SK-N-SH treated with all-trans-retinoic acid at 6 μM for 48 hours (cell line): ENCODE measurements around the gene SNRNP25.

Experiments used
- ATAC-seq: fragments of 200-7000 bp; cut with Tn5 transposase; 3 replicates; pipeline ENCODE4 v1.9.1; 2020; ENCODE audit warnings: mild to moderate bottlenecking, moderate library complexity
- ARNTL ChIP-seq: fragments of 450-650 bp; formaldehyde crosslinking; IDR thresholded peaks from 2 replicates; pipeline ENCODE4 v1.5.0; 2020; ENCODE audit warnings: low read depth, mild to moderate bottlenecking, moderate library complexity, borderline replicate concordance
- BACH2 ChIP-seq: fragments of 250-450 bp; sonication (Bioruptor Pico); IDR thresholded peaks from 2 replicates; pipeline ENCODE4 v1.9.0; 2021; ENCODE audit warnings: mild to moderate bottlenecking, borderline replicate concordance
- CSDC2 ChIP-seq: fragments of 250-450 bp; sonication (Bioruptor Pico); IDR thresholded peaks from 2 replicates; pipeline ENCODE4 v1.5.0; 2020; ENCODE audit warnings: mild to moderate bottlenecking, moderate library complexity
- GLIS3 ChIP-seq: fragments of 250-450 bp; sonication (Bioruptor Pico); IDR thresholded peaks from 2 replicates; pipeline ENCODE4 v1.5.0; 2020; ENCODE audit warnings: mild to moderate bottlenecking, moderate library complexity
- ISL1 ChIP-seq: fragments of 250-450 bp; sonication (Bioruptor Pico); IDR thresholded peaks from 2 replicates; pipeline ENCODE4 v2.1.2; 2022; ENCODE audit warnings: mild to moderate bottlenecking, moderate library complexity
- OSR1 ChIP-seq: fragments of 250-450 bp; sonication (Bioruptor Pico); IDR thresholded peaks from 2 replicates; pipeline ENCODE4 v1.8.0; 2022; ENCODE audit warnings: moderate library complexity, mild to moderate bottlenecking, inconsistent platforms
- PPARA ChIP-seq: fragments of 250-450 bp; sonication (Bioruptor Pico); IDR thresholded peaks from 2 replicates; pipeline ENCODE4 v1.5.0; 2020; ENCODE audit warnings: mild to moderate bottlenecking, borderline replicate concordance
- SNAI2 ChIP-seq: fragments of 250-450 bp; sonication (Bioruptor Pico); IDR thresholded peaks from 2 replicates; pipeline ENCODE4 v1.5.0; 2020; ENCODE audit warnings: mild to moderate bottlenecking, moderate library complexity
- TOX ChIP-seq: fragments of 250-450 bp; sonication (Bioruptor Pico); IDR thresholded peaks from 2 replicates; pipeline ENCODE4 v1.8.0; 2021; ENCODE audit warnings: mild to moderate bottlenecking, moderate library complexity, borderline replicate concordance
- ZC3H10 ChIP-seq: fragments of 250-450 bp; sonication (Bioruptor Pico); IDR thresholded peaks from 2 replicates; pipeline ENCODE4 v1.5.1; 2021; ENCODE audit warnings: mild to moderate bottlenecking, moderate library complexity
- ZFP3 ChIP-seq: fragments of 250-450 bp; sonication (Bioruptor Pico); IDR thresholded peaks from 2 replicates; pipeline ENCODE4 v1.5.0; 2020; ENCODE audit warnings: mild to moderate bottlenecking, moderate library complexity
- ZFP30 ChIP-seq: fragments of 450-650 bp; formaldehyde crosslinking; IDR thresholded peaks from 2 replicates; pipeline ENCODE4 v1.5.0; 2022; ENCODE audit warnings: mild to moderate bottlenecking, moderate library complexity
- ZNF565 ChIP-seq: fragments of 450-650 bp; formaldehyde crosslinking; conservative IDR thresholded peaks from 2 replicates; pipeline ENCODE4 v1.5.0; 2020; ENCODE audit warnings: low read depth, mild to moderate bottlenecking, moderate library complexity
- ZNF70 ChIP-seq: fragments of 450-650 bp; formaldehyde crosslinking; IDR thresholded peaks from 2 replicates; pipeline ENCODE4 v1.5.0; 2020; ENCODE audit warnings: mild to moderate bottlenecking, moderate library complexity
- ZNF8 ChIP-seq: fragments of 450-650 bp; formaldehyde crosslinking; IDR thresholded peaks from 2 replicates; pipeline ENCODE4 v1.5.0; 2020; ENCODE audit warnings: mild to moderate bottlenecking, moderate library complexity
- TF ChIP-seq, protein P1 (sequence below): fragments of 250-450 bp; sonication (Bioruptor Pico); IDR thresholded peaks from 2 replicates; pipeline ENCODE4 v1.8.0; 2020; ENCODE audit warnings: mild to moderate bottlenecking, moderate library complexity, borderline replicate concordance
- TF ChIP-seq, protein P2 (sequence below): fragments of 250-450 bp; sonication (Bioruptor Pico); IDR thresholded peaks from 2 replicates; pipeline ENCODE4 v1.8.0; 2021; ENCODE audit warnings: low read depth, mild to moderate bottlenecking, moderate library complexity, borderline replicate concordance
- TF ChIP-seq, protein P3 (sequence below): fragments of 250-450 bp; sonication (Bioruptor Pico); IDR thresholded peaks from 2 replicates; pipeline ENCODE4 v1.5.0; 2020; ENCODE audit warnings: mild to moderate bottlenecking, moderate library complexity

SNRNP25 gene

DNA sequence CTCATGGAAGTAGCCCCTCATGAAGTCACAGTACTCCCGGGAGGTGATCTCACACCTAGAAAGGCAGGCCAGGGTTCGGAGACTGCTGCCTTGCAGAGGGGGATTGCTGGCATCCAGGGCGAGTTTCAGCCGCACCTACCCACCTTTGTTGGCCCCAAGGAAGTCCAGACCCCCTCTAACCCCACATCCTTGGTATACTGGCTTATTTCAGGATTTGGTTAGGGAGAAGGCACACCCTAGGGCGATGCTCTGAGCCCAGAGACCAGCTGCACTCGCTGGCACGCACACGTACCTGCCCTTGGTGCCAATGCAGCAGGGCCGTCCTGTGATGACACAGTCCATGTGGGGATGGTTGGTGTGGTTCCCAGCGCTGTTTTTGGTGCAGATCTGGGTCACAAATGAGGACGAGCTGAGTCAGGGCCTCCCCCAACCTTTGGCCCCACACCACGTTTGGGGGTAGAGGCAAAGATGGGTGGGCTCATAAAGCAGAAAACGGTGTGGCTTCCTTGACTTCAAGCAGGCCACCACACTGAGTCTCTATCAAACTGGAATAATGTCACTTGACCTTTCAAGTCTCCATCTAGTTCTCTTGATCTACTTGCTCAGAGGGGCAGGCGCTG is 5.9 kb downstream of the SNRNP25 start:
- TF ChIP-seq ISL1 (CRISPR knock-in tag) (no peak), OSR1 (CRISPR knock-in tag) (no peak), TOX (CRISPR knock-in tag) (no peak), BACH2 (CRISPR knock-in tag) (no peak), ZC3H10 (no peak), ZFP3 (no peak), SNAI2 (CRISPR knock-in tag) (no peak), ARNTL (CRISPR knock-in tag) (no peak)
- TF ChIP-seq, protein P1, sequence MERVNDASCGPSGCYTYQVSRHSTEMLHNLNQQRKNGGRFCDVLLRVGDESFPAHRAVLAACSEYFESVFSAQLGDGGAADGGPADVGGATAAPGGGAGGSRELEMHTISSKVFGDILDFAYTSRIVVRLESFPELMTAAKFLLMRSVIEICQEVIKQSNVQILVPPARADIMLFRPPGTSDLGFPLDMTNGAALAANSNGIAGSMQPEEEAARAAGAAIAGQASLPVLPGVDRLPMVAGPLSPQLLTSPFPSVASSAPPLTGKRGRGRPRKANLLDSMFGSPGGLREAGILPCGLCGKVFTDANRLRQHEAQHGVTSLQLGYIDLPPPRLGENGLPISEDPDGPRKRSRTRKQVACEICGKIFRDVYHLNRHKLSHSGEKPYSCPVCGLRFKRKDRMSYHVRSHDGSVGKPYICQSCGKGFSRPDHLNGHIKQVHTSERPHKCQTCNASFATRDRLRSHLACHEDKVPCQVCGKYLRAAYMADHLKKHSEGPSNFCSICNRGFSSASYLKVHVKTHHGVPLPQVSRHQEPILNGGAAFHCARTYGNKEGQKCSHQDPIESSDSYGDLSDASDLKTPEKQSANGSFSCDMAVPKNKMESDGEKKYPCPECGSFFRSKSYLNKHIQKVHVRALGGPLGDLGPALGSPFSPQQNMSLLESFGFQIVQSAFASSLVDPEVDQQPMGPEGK, result no peak
- ATAC-seq, result no peak

DNA sequence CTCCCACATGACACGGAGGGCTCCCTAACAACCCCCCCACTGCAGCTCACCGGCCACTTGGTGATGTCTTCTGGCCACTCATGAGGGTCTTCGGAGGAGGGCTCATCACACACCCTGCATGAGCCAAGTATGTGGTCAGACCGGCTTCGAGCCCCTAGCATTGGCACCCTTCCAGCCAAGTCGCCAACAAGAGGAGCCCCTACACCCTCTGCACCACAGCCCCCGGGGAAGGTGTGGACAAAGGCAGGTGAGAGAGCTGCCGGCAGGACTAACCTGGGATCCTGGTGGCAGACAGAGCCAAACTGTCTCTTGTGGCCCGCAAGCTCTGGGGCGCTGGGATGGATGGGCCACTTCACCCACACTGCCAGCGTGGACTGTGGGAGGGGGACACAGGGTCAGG is 6.5 kb downstream of the SNRNP25 start:
- no peak for ATAC-seq
- TF ChIP-seq ZNF565 (CRISPR knock-in tag) (no peak), ARNTL (CRISPR knock-in tag) (no peak), OSR1 (CRISPR knock-in tag) (no peak), ZNF70 (CRISPR knock-in tag) (no peak), ISL1 (CRISPR knock-in tag) (no peak), ZNF8 (no peak), ZFP3 (no peak), GLIS3 (CRISPR knock-in tag) (no peak), ZFP30 (CRISPR knock-in tag) (no peak), BACH2 (CRISPR knock-in tag) (no peak)
- TF ChIP-seq, protein P1, result no peak
- TF ChIP-seq, protein P2, sequence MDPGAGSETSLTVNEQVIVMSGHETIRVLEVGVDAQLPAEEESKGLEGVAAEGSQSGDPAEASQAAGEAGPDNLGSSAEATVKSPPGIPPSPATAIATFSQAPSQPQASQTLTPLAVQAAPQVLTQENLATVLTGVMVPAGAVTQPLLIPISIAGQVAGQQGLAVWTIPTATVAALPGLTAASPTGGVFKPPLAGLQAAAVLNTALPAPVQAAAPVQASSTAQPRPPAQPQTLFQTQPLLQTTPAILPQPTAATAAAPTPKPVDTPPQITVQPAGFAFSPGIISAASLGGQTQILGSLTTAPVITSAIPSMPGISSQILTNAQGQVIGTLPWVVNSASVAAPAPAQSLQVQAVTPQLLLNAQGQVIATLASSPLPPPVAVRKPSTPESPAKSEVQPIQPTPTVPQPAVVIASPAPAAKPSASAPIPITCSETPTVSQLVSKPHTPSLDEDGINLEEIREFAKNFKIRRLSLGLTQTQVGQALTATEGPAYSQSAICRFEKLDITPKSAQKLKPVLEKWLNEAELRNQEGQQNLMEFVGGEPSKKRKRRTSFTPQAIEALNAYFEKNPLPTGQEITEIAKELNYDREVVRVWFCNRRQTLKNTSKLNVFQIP (CRISPR knock-in tag), result no peak
- TF ChIP-seq, protein P3, sequence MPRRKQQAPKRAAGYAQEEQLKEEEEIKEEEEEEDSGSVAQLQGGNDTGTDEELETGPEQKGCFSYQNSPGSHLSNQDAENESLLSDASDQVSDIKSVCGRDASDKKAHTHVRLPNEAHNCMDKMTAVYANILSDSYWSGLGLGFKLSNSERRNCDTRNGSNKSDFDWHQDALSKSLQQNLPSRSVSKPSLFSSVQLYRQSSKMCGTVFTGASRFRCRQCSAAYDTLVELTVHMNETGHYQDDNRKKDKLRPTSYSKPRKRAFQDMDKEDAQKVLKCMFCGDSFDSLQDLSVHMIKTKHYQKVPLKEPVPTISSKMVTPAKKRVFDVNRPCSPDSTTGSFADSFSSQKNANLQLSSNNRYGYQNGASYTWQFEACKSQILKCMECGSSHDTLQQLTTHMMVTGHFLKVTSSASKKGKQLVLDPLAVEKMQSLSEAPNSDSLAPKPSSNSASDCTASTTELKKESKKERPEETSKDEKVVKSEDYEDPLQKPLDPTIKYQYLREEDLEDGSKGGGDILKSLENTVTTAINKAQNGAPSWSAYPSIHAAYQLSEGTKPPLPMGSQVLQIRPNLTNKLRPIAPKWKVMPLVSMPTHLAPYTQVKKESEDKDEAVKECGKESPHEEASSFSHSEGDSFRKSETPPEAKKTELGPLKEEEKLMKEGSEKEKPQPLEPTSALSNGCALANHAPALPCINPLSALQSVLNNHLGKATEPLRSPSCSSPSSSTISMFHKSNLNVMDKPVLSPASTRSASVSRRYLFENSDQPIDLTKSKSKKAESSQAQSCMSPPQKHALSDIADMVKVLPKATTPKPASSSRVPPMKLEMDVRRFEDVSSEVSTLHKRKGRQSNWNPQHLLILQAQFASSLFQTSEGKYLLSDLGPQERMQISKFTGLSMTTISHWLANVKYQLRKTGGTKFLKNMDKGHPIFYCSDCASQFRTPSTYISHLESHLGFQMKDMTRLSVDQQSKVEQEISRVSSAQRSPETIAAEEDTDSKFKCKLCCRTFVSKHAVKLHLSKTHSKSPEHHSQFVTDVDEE (CRISPR knock-in tag), result no peak
- TF ChIP-seq, all 23 proteins: peak for 0

DNA sequence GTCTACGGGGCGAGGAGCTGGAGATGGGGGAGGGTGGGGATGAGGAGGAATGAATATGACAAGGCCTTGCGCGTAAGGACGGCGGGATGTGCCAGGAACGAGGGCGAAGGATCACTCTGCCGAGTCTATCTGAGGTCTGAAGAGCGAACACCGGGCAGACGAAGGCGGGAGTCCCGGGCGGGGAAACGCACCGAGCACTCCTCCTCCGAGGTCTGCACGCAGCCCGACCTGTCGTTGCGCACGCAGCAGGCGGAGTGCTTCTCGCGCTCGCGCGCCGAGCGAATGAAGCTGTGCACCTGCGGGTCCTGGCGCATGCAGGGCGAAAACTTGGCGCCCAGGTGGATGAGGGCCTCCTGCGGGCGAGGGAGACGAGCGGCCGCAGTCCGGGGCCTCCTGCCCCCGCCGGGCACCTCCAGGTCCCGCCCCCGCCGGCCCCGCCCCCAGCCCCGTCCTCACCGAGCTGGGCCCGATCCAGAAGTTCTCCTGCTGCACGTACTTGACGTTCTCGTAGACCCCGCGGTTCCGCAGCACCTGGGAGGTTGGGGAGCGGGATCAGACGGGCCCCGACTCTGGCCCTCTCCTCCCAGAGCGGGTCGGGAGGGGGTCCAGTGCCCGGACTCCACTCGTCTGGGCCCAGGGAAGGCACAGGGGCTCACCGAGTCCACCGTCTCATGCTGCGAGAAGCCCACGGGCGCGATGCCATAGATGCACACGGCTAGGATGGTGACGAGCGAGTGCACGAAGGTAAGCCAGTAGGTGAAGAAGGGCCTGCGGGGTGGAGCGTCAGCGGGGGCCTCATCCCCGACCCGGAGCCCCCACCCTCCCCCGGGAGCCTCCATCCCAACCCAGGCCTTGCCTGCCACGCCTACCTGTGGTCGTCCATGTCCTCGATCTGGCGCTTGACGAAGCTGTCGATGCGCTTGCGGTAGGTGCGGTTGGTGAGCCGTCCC is 7.6 kb downstream of the SNRNP25 start:
- ATAC-seq, result no peak
- no peak for TF ChIP-seq OSR1 (CRISPR knock-in tag)

DNA sequence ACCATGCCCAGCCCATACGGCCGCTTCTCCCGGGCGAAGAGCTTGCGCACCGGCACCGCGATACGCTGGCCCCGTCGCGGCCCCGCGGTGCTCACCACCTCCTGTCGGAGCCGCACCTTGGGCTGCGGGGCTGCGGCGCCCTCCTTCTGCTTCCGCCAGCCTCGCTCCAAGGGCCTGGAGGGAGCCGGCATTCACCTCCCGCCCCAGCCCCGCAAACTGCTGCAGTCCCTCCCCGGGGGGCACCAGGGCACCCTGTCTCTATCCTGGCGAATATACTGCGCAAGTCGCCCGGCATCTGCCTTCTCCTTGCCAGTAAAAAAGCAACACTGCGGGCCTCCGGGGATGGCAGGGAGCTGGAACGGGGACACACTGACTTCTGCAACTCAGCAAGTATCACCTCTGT is 8.3 kb downstream of the SNRNP25 start:
- no peak for ATAC-seq
- TF ChIP-seq ZNF565 (CRISPR knock-in tag) (no peak), CSDC2 (CRISPR knock-in tag) (no peak), PPARA (CRISPR knock-in tag) (no peak), GLIS3 (CRISPR knock-in tag) (no peak), SNAI2 (CRISPR knock-in tag) (no peak), ZNF8 (no peak), ZFP3 (no peak), ZC3H10 (no peak), ZNF70 (CRISPR knock-in tag) (no peak), ISL1 (CRISPR knock-in tag) (no peak), BACH2 (CRISPR knock-in tag) (no peak)
- TF ChIP-seq, protein P2 (CRISPR knock-in tag), result no peak
- TF ChIP-seq, protein P3 (CRISPR knock-in tag), result no peak
